ENCODE data around the gene GAB2. TPM values are rescaled to one million over a fixed set of nuclear protein-coding genes. Genes with fewer than 3 reads are reported as not detected.

Gene GAB2
- total RNA-seq, 1 experiment from 2014 or later, result 3.3 TPM

GRCh38 chr11:78229106-78229505 is 188.5 kb downstream of the GAB2 start:
- Histone ChIP-seq H3K9me3 (ENCODE audit: control insufficient read depth, low read depth, low read length) (no peaks in the 10 kb centered on the region), H2BK120ac (ENCODE audit: low read depth, low read length, poor library complexity, severe bottlenecking) (no peak overlapping the region), H3K4me2 (ENCODE audit: insufficient read depth, insufficient read length, low read length) (no peak overlapping the region), H3K56ac (ENCODE audit: insufficient read length, low read depth, low read length) (no peak overlapping the region), H2BK15ac (ENCODE audit: low read depth, low read length) (no peak overlapping the region), H2BK12ac (ENCODE audit: insufficient read length, low read depth, low read length) (no peak overlapping the region), H3K18ac (ENCODE audit: insufficient read length, low read depth, low read length) (no peak overlapping the region), H2BK5ac (ENCODE audit: insufficient read length, low read length) (no peak overlapping the region), H3K27me3 (ENCODE audit: insufficient read depth, low read length) (no peaks in the 10 kb centered on the region), H2AK5ac (ENCODE audit: insufficient read length, low read length) (no peak overlapping the region), H2BK20ac (ENCODE audit: low read depth, low read length, poor library complexity, severe bottlenecking) (no peak overlapping the region), H3K79me2 (ENCODE audit: insufficient read depth, low read length) (no peaks in the 10 kb centered on the region), H3K4ac (ENCODE audit: low read depth, low read length) (no peak overlapping the region), H4K91ac (ENCODE audit: insufficient read length, low read depth, low read length) (no peak overlapping the region), H4K8ac (replicated peaks; ENCODE audit: insufficient read length, low read depth, low read length) (no peak overlapping the region), H3K4me1 (ENCODE audit: insufficient read depth, low read length) (peaks cover 2% of the 10 kb centered on the region; the same call in 1 of the 2 replicates), H3K79me1 (ENCODE audit: insufficient read depth, low read depth, low read length, poor library complexity, severe bottlenecking) (no peaks in the 10 kb centered on the region), H4K20me1 (ENCODE audit: control insufficient read depth, insufficient read depth, insufficient read length) (no peaks in the 10 kb centered on the region), H3K23ac (ENCODE audit: insufficient read length, low read depth, low read length) (no peak overlapping the region), H3T11ph (ENCODE audit: low read length) (no peak overlapping the region), H3K27ac (ENCODE audit: insufficient read length, low read depth, low read length) (no peak overlapping the region), H2AFZ (ENCODE audit: low read length) (no peak overlapping the region), H3K23me2 (ENCODE audit: insufficient read length, low read depth, low read length, poor library complexity, severe bottlenecking) (no peaks in the 10 kb centered on the region), H3K14ac (ENCODE audit: insufficient read depth, low read length) (no peak overlapping the region), H3K9ac (ENCODE audit: extremely low read depth, insufficient read length, low read length) (no peak overlapping the region), H4K5ac (ENCODE audit: insufficient read length, low read depth, low read length) (no peak overlapping the region)
- Mint-ChIP-seq H3K9me3 (no peaks in the 10 kb centered on the region), H3K4me3 (no peak overlapping the region), H3K27ac (no peak overlapping the region; a peak in 1 of 7 replicates), H3K36me3 (ENCODE audit: insufficient read depth in 1 of 3, low read depth in 3 of 3) (peaks cover 0 to 2% (median 0%) of the 10 kb centered on the region in 3 experiments; a peak in 1 of 7 replicates), H3K27me3 (ENCODE audit: low read depth) (no peaks in the 10 kb centered on the region), H3K4me1 (peaks cover under 1 to 3% of the 10 kb centered on the region in 2 experiments; a peak in 2 of 4 replicates)
- no peak for TF ChIP-seq CTCF (conservative IDR thresholded peaks at IDR 0.05)
- DNase-seq, result no peak
- WGBS (ENCODE audit: extremely low coverage, insufficient read length, low lambda C conversion rate), result no CpG with 5 or more reads among the region's 2 CpGs

Measured in H9 (cell line).